H1 (cell line): ENCODE data around the gene SH2D2A. TPM values are rescaled to one million over a fixed set of nuclear protein-coding genes. Genes with fewer than 3 reads are reported as not detected.

Experiments
- CTCF ChIA-PET: fragments of 300-600 bp; sonication (Branson Sonifier 250); formaldehyde crosslinking; loops from one replicate; lab custom pipeline; 2021; ENCODE audit not compliant: partially characterized antibody; lab: Charles Lee
- POLR2A ChIA-PET: fragments of 300-600 bp; sonication (Branson Sonifier 250); formaldehyde crosslinking; loops from one replicate; lab custom pipeline; 2021; ENCODE audit warnings: inconsistent platforms; ENCODE audit not compliant: partially characterized antibody; lab: Charles Lee
- DNase-seq, 2 experiments: peaks; one replicate each; pipeline versions ENCODE4 v3.0.0 to v3.0.0-alpha.2; 2010 to 2022; ENCODE audit warnings: low spot score in 2 of 2, low read depth in 1 of 2, mixed read lengths in 1 of 2
- FAIRE-seq: peaks from 2 replicates; lab custom pipeline; 2011; peaks lifted over from hg19 to GRCh38; lab: Jason Lieb, UNC
- H2AFZ ChIP-seq: 2 replicates; pipeline ENCODE4 v1.8.1; 2012; ENCODE audit warnings: low read length, inconsistent platforms
- H2AK5ac ChIP-seq: 2 replicates; pipeline ENCODE4 v1.6.1; 2013; ENCODE audit warnings: low read depth, low read length
- H2BK120ac ChIP-seq: replicated peaks from 2 replicates; pipeline ENCODE3; 2013; ENCODE audit warnings: low read depth, low read length, inconsistent platforms
- H2BK12ac ChIP-seq: 2 replicates; pipeline ENCODE4 v1.6.1; 2013; ENCODE audit warnings: low read depth, low read length
- H2BK15ac ChIP-seq: 2 replicates; pipeline ENCODE4 v1.6.1; 2013; ENCODE audit warnings: low read length
- H2BK20ac ChIP-seq: 2 replicates; pipeline ENCODE4 v1.6.1; 2013; ENCODE audit warnings: low read length
- H2BK5ac ChIP-seq: 2 replicates; pipeline ENCODE4 v1.6.1; 2013; ENCODE audit warnings: low read depth, low read length
- H3K14ac ChIP-seq: 2 replicates; pipeline ENCODE4 v1.6.1; 2013; ENCODE audit warnings: inconsistent platforms; ENCODE audit not compliant: insufficient read length
- H3K18ac ChIP-seq: 2 replicates; pipeline ENCODE4 v1.6.1; 2013; ENCODE audit warnings: low read length; ENCODE audit errors: extremely low read depth
- H3K23ac ChIP-seq: 2 replicates; pipeline ENCODE4 v1.6.1; 2013; ENCODE audit warnings: inconsistent platforms; ENCODE audit not compliant: insufficient read length
- H3K23me2 ChIP-seq: 2 replicates; pipeline ENCODE4 v1.6.1; 2013; ENCODE audit warnings: low read depth, low read length
- H3K27ac ChIP-seq: 2 replicates; pipeline ENCODE4 v1.6.1; 2011; ENCODE audit warnings: low read depth, low read length, inconsistent platforms
- H3K27me3 ChIP-seq, 4 experiments: replicated peaks in 1 of 4; 1 replicate in 1 of 4; 2 replicates in 3 of 4; pipeline versions ENCODE4 v1.6.1 to v1.8.1; 2011 to 2013; ENCODE audit warnings: low read length in 3 of 4, mild to moderate bottlenecking in 3 of 4, inconsistent platforms in 2 of 4, mixed read lengths in 2 of 4, moderate library complexity in 1 of 4; ENCODE audit not compliant: control insufficient read depth in 3 of 4, insufficient read depth in 3 of 4; ENCODE audit errors: extremely low read depth in 1 of 4
- H3K36me3 ChIP-seq, 4 experiments: 2 replicates each; pipeline versions ENCODE4 v1.6.1 to v1.8.1; 2011 to 2013; ENCODE audit warnings: mild to moderate bottlenecking in 4 of 4, low read length in 3 of 4, moderate library complexity in 2 of 4, control low read depth in 1 of 4, inconsistent platforms in 1 of 4; ENCODE audit not compliant: insufficient read depth in 4 of 4, control insufficient read depth in 2 of 4
- H3K4ac ChIP-seq: replicated peaks from 2 replicates; pipeline ENCODE3; 2013; ENCODE audit warnings: low read length, low read depth, mixed read lengths, inconsistent platforms; ENCODE audit not compliant: insufficient read length
- H3K4me1 ChIP-seq, 4 experiments: replicated peaks in 1 of 4; 1 replicate in 1 of 4; 2 replicates in 3 of 4; pipeline versions ENCODE4 v1.6.1 to v1.8.1; 2011 to 2013; ENCODE audit warnings: low read length in 3 of 4, inconsistent platforms in 2 of 4, mixed read lengths in 1 of 4; ENCODE audit not compliant: insufficient read depth in 4 of 4, control insufficient read depth in 3 of 4
- H3K4me2 ChIP-seq, 2 experiments: 2 replicates each; pipeline versions ENCODE4 v1.6.1 to v1.8.1; 2011 to 2013; ENCODE audit warnings: low read depth in 2 of 2, low read length in 2 of 2, control low read depth in 1 of 2, inconsistent platforms in 1 of 2, mild to moderate bottlenecking in 1 of 2; ENCODE audit not compliant: insufficient read depth in 1 of 2
- H3K4me3 ChIP-seq, 4 experiments: fragments of 200-600, 300-600 bp in 1 of 4; sonication (generic), shearing (Covaris generic), sonication (Bioruptor Twin) in 1 of 4; 2 replicates each; pipeline versions ENCODE4 v1.5.1 to v1.8.1; 2011 to 2016; ENCODE audit warnings: low read length in 4 of 4, low read depth in 3 of 4, control low read depth in 2 of 4, inconsistent platforms in 2 of 4, mild to moderate bottlenecking in 2 of 4, mixed read lengths in 1 of 4, moderate library complexity in 1 of 4; ENCODE audit not compliant: insufficient read depth in 2 of 4; ENCODE audit errors: extremely low read depth in 1 of 4
- H3K56ac ChIP-seq: replicated peaks from 2 replicates; pipeline ENCODE3; 2013; ENCODE audit warnings: low read depth, mild to moderate bottlenecking, mixed read lengths, low read length, inconsistent platforms; ENCODE audit not compliant: insufficient read length
- H3K79me1 ChIP-seq: 2 replicates; pipeline ENCODE4 v1.6.1; 2013; ENCODE audit warnings: low read depth, low read length, control low read depth
- H3K79me2 ChIP-seq, 2 experiments: 2 replicates each; pipeline versions ENCODE4 v1.6.1 to v1.8.1; 2012 to 2013; ENCODE audit warnings: low read length in 2 of 2, mild to moderate bottlenecking in 2 of 2, inconsistent platforms in 1 of 2; ENCODE audit not compliant: insufficient read depth in 2 of 2, control insufficient read depth in 1 of 2
- H3K9ac ChIP-seq, 4 experiments: replicated peaks in 1 of 4; 1 replicate in 1 of 4; 2 replicates in 3 of 4; pipeline versions ENCODE4 v1.6.1 to v1.8.1; 2011 to 2013; ENCODE audit warnings: low read depth in 3 of 4, low read length in 3 of 4, control low read depth in 2 of 4, mild to moderate bottlenecking in 2 of 4, moderate library complexity in 2 of 4, inconsistent platforms in 1 of 4; ENCODE audit errors: extremely low read depth in 1 of 4
- H3K9me3 ChIP-seq, 2 experiments: 2 replicates each; pipeline versions ENCODE4 v1.6.1 to v1.8.1; 2012 to 2013; ENCODE audit warnings: mild to moderate bottlenecking in 2 of 2, moderate library complexity in 2 of 2, control low read depth in 1 of 2, inconsistent platforms in 1 of 2, low read depth in 1 of 2, low read length in 1 of 2, mixed read lengths in 1 of 2; ENCODE audit not compliant: insufficient read depth in 2 of 2
- H4K20me1 ChIP-seq, 2 experiments: replicated peaks in 1 of 2; 2 replicates each; pipeline versions ENCODE3 to v1.8.1; 2011 to 2013; ENCODE audit warnings: inconsistent platforms in 2 of 2, low read length in 2 of 2, mild to moderate bottlenecking in 1 of 2; ENCODE audit not compliant: insufficient read depth in 2 of 2, control insufficient read depth in 1 of 2
- H4K5ac ChIP-seq: 2 replicates; pipeline ENCODE4 v1.6.1; 2013; ENCODE audit warnings: low read length, low read depth, mixed read lengths, inconsistent platforms; ENCODE audit not compliant: insufficient read length
- H4K8ac ChIP-seq: 2 replicates; pipeline ENCODE4 v1.8.0; 2013; ENCODE audit warnings: mild to moderate bottlenecking, moderate library complexity, low read length, inconsistent platforms; ENCODE audit not compliant: insufficient read depth; ENCODE audit errors: extremely low read depth
- H4K91ac ChIP-seq: replicated peaks from 2 replicates; pipeline ENCODE3; 2013; ENCODE audit warnings: low read length, mixed read lengths, inconsistent platforms; ENCODE audit not compliant: insufficient read length
- WGBS, 2 experiments: shearing (Covaris generic) in 1 of 2; methylation state at CpG; one replicate each; pipeline versions ENCODE4 v1.1.6 to v1.1.7; 2013 to 2015; ENCODE audit warnings: low lambda C conversion rate in 2 of 2, mixed read lengths in 2 of 2, inconsistent platforms in 1 of 2, low coverage in 1 of 2, missing lambda C conversion rate in 1 of 2; ENCODE audit not compliant: insufficient replicate concordance in 2 of 2, insufficient coverage in 1 of 2, insufficient read length in 1 of 2; ENCODE audit errors: extremely low coverage in 1 of 2, missing lambda C conversion rate in 1 of 2; 5-methylcytosine and 5-hydroxymethylcytosine counted together
- polyA plus RNA-seq, 7 experiments: library from polyadenylated mRNA; depleted of rRNA in 3 of 7; stranded (reverse) in 5 of 7; unstranded in 2 of 7; fragments of >200 nt in 5 of 7; fragments of 200-250 nt in 2 of 7; gene quantifications; 1 replicate in 5 of 7; 2 replicates in 1 of 7; 4 replicates in 1 of 7; pipeline versions ENCODE4 v1.2.1 to v1.2.3, GENCODE V29; 2011 to 2013; ENCODE audit warnings: missing spikeins in 2 of 7, mixed read lengths in 2 of 7
- total RNA-seq: library from RNA; stranded (reverse); fragmentation: NEBNext Ultra II Directional; extraction: Animal tissue kit (Norgen Biotek cat#: 25700); gene quantifications from 2 replicates; pipeline ENCODE4 v1.2.1, GENCODE V29; 2021

The SH2D2A gene
- total and polyA plus RNA-seq, 2 of the 8 experiments (the other 6 are each of a cell fraction or from before 2014, with no cell fraction given) = 3.3 to 7.9 TPM

DNA sequence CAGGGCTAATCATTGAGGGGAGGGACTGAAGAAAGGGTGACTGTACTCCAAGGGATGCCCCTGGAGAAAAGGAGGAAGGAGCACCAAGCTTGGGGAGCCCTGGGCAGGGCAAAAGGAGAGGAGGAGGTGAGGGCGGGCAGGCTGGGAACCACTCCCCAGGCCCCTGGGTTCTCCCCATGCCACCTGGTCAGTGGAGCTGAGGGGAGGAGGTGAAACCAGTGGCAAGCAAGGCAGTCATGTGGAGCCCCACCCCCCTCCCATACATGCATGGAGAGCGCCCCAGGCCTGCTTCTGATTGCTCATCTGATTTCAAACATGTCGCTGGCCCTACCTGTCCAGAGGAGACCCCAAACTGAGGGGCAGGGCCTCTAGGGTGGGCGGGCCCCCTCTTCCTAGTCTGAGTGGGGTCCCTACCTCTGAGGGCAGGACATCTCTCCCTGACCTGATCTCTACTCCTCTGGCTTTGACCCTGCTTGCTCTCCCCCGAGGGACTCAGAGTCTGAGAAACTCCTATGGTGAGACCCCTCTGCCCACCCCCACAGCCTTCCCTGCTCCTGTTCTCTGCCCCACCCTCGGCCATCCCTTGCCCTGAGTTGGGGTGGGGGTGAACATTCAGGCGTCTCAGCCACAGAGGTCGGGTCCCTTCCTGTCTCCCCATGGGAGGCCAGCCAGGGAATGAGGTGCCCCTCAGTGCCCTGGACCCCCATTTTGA, 23.7 kb upstream of the SH2D2A start:
- CTCF ChIA-PET = interaction anchor here (0.6 to 23.5 kb wide), 12 partner anchors 7 to 158 kb away, joined by 3 to 556 read pairs (median 6); partner anchors contain the start of genes INSRR, LRRC71, NTRK1 and SH2D2A
- H4K20me1 ChIP-seq = peaks cover 7 to 9% of the 10 kb centered on the region in 2 experiments
- H3K18ac ChIP-seq = no peak overlapping the region
- H3K36me3 ChIP-seq = no peaks in the 10 kb centered on the region
- peaks cover 0 to 13% (median 11%) of the 10 kb centered on the region in 4 experiments; a peak in 5 of 7 replicates for H3K4me1 ChIP-seq
- H3K79me2 ChIP-seq = no peaks in the 10 kb centered on the region
- H3K4me2 ChIP-seq = no peak overlapping the region
- H3K23ac ChIP-seq = no peak overlapping the region
- H3K79me1 ChIP-seq = no peaks in the 10 kb centered on the region
- WGBS, 2 experiments = 69% methylated on average over 7 of the region's 8 CpGs; no CpG with 5 or more reads in 1 of the 2 experiments
- H2BK20ac ChIP-seq = no peak overlapping the region
- H3K9me3 ChIP-seq = no peaks in the 10 kb centered on the region
- H3K27ac ChIP-seq = no peak overlapping the region
- no peak overlapping the region for H2BK15ac ChIP-seq
- POLR2A ChIA-PET = interaction anchor here (1.0 to 1.3 kb wide), 2 partner anchors 20 to 48 kb away, joined by 3 read pairs; partner anchors contain the start of gene NTRK1
- peaks cover 4% of the 10 kb centered on the region; the same call in 1 of the 2 replicates for H3K23me2 ChIP-seq
- no peak overlapping the region for H2AFZ ChIP-seq
- H4K5ac ChIP-seq = no peak overlapping the region
- H2BK12ac ChIP-seq = no peak overlapping the region
- no peak overlapping the region for H3K4me3 ChIP-seq
- H2BK120ac ChIP-seq = no peak overlapping the region
- no peak overlapping the region for H3K4ac ChIP-seq
- H3K9ac ChIP-seq = no peak overlapping the region
- H2BK5ac ChIP-seq = no peak overlapping the region
- no peak overlapping the region for H4K8ac ChIP-seq
- FAIRE-seq = no peak
- no peak for DNase-seq
- no peak overlapping the region for H3K56ac ChIP-seq
- H3K14ac ChIP-seq = no peak overlapping the region
- H2AK5ac ChIP-seq = no peak overlapping the region
- peaks cover 22 to 37% (median 34%) of the 10 kb centered on the region in 4 experiments for H3K27me3 ChIP-seq
- H4K91ac ChIP-seq = no peak overlapping the region
